Mammary epithelial cell (primary cell): Measurements from ENCODE around the gene EVX2.

Source experiments
- EZH2 ChIP-seq: IDR thresholded peaks from 2 replicates; pipeline ENCODE4 v1.6.1; 2012; ENCODE audit warnings: low read length, inconsistent platforms, borderline replicate concordance
- TF ChIP-seq, protein P1 (sequence below), 2 donors: IDR thresholded peaks in 1 of 2; conservative IDR thresholded peaks in 1 of 2; 2 replicates each; pipeline ENCODE4 v1.5.1; 2011 to 2012; ENCODE audit warnings: inconsistent platforms in 2 of 2, low read length in 2 of 2, mild to moderate bottlenecking in 2 of 2, control low read depth in 1 of 2, low read depth in 1 of 2; ENCODE audit not compliant: insufficient read depth in 1 of 2; ENCODE audit errors: extremely low read depth in 1 of 2

DNA sequence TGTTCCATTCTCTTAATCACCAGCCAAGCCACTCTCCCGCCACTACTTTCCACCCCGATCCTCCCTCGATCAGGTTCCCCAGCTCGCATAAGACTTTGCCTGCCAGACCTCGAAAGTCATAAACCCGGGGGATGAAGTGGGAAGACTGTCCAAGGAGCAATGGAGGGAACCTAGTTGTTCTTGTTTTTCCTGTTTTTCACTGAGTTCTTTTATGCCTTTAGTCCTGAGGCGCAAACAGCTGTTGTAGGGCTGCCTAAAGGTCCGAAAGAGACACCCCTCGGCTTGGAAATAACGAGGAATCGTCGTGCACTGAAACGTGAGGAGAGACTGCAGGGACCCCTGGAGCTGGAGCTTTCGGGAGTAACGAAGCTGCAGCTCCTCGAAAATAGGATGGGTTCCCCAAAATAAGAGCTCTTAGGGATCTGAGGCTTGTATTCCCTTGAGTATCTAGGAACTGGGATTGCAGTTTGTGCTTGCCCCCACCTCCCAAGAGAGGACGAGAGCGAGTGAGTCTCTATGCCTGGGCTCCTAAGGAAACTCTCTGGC is 14.1 kb upstream of the EVX2 start:
- TF ChIP-seq EZH2 = peak; percentile 96
- TF ChIP-seq, protein P1, sequence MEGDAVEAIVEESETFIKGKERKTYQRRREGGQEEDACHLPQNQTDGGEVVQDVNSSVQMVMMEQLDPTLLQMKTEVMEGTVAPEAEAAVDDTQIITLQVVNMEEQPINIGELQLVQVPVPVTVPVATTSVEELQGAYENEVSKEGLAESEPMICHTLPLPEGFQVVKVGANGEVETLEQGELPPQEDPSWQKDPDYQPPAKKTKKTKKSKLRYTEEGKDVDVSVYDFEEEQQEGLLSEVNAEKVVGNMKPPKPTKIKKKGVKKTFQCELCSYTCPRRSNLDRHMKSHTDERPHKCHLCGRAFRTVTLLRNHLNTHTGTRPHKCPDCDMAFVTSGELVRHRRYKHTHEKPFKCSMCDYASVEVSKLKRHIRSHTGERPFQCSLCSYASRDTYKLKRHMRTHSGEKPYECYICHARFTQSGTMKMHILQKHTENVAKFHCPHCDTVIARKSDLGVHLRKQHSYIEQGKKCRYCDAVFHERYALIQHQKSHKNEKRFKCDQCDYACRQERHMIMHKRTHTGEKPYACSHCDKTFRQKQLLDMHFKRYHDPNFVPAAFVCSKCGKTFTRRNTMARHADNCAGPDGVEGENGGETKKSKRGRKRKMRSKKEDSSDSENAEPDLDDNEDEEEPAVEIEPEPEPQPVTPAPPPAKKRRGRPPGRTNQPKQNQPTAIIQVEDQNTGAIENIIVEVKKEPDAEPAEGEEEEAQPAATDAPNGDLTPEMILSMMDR (conservative IDR thresholded peaks at IDR 0.05 in 1 of 2, IDR thresholded peaks at IDR 0.05 in 1 of 2; ENCODE audit: extremely low read depth in 1 of 2, insufficient read depth in 1 of 2, low read depth in 1 of 2, low read length in 2 of 2) = no peak
